ENCODE data around the gene CYP27A1.

DNA sequence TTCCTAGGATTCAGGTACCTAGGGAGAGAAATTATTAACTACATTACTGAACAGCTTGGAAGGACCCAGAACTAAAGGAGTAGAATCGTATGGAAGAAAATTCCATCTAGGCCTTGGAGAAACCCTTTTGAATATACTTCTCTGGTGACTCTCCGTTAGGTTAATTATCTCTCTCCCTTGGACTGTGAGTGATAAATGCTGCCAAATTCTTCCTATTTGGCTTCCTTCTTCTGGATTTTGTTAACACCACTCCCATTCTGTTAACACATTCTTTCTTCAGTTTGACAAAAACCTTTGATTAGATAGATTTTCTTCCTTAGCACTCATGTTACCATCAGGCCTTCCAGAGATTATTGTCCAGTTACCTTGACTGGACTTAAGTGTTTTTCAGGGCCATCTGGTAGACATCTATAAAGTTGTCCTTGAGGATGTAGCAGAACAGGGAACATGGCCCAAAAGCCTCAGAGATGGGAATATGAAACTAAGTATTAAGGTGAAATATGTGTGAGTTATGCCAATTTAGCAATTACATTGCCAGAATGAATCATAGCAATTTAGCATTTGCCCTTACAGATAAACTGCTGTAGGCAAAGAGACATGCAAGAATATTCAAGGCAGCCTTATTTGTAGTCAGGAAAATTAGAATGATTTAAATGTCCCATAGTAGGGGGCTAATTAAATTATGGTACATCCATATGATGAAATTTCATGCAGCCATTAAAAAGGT, 6.7 kb downstream of the CYP27A1 start:
- TF ChIP-seq, protein P1, sequence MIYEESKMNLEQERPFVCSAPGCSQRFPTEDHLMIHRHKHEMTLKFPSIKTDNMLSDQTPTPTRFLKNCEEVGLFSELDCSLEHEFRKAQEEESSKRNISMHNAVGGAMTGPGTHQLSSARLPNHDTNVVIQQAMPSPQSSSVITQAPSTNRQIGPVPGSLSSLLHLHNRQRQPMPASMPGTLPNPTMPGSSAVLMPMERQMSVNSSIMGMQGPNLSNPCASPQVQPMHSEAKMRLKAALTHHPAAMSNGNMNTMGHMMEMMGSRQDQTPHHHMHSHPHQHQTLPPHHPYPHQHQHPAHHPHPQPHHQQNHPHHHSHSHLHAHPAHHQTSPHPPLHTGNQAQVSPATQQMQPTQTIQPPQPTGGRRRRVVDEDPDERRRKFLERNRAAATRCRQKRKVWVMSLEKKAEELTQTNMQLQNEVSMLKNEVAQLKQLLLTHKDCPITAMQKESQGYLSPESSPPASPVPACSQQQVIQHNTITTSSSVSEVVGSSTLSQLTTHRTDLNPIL (CRISPR knock-in tag; IDR thresholded peaks at IDR 0.05; ENCODE audit: low read depth), result no peak
- TF ChIP-seq, protein P2, sequence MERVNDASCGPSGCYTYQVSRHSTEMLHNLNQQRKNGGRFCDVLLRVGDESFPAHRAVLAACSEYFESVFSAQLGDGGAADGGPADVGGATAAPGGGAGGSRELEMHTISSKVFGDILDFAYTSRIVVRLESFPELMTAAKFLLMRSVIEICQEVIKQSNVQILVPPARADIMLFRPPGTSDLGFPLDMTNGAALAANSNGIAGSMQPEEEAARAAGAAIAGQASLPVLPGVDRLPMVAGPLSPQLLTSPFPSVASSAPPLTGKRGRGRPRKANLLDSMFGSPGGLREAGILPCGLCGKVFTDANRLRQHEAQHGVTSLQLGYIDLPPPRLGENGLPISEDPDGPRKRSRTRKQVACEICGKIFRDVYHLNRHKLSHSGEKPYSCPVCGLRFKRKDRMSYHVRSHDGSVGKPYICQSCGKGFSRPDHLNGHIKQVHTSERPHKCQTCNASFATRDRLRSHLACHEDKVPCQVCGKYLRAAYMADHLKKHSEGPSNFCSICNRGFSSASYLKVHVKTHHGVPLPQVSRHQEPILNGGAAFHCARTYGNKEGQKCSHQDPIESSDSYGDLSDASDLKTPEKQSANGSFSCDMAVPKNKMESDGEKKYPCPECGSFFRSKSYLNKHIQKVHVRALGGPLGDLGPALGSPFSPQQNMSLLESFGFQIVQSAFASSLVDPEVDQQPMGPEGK (CRISPR knock-in tag; IDR thresholded peaks at IDR 0.05; ENCODE audit: borderline replicate concordance), result peak; percentile 39; the same call in 1 of the 2 replicates
- TF ChIP-seq ZFP30 (CRISPR knock-in tag; IDR thresholded peaks at IDR 0.05), result no peak

Measured in SK-N-SH treated with all-trans-retinoic acid at 6 μM for 48 hours (cell line).